LNCAP (cell line): ENCODE measurements around the gene ZC3HAV1.

ENCODE experiments used
- CTCF ChIP-seq: fragments of 450-650 bp; IDR thresholded peaks from 2 replicates; pipeline ENCODE4 v1.5.1; 2017; ENCODE audit warnings: mild to moderate bottlenecking

ZC3HAV1 gene

DNA sequence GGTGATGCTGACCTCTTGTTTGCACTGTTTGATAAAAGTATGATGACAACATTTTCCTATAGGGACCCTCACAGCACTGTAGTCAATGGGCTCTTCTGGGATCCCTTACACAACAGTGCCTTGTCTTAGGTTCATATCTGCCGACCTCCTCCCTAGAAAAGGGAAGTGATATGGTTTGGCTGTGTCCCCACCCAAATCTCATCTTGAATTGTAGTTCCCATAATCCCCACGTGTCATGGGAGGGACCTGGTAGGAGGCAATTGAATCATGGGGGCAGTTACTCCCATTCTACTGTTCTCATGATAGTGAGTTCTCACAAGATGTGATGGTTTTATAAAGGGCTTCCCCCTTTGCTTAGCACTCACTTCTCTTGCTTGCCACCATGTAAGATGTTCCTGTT is 23.1 kb downstream of the ZC3HAV1 start:
- no peak for TF ChIP-seq CTCF

DNA sequence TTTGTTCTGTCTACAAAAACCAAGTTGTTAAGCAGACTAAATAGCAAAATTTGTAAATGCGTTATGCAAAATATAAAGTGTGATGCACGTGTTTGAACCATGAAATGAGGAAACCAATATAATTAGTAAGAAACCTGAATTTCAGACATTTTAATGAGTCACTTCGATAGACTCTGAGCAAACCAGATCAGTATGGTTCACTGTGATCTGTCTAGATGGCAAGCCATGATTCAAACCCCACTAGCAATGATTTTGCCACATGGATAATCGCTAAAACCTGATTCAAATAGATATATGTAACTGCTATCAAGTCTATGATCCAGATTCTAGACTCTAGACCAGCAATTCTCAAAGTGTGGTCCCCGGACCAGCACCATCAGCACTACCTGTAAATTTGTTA is 24.8 kb downstream of the ZC3HAV1 start:
- no peak for TF ChIP-seq CTCF

GRCh38 chr7:139081584-139081983 is 27.9 kb downstream of the ZC3HAV1 start:
- TF ChIP-seq CTCF: no peak

- TF ChIP-seq CTCF: no peak
These were observed 28.6 kb downstream of the ZC3HAV1 start for GRCh38 chr7:139080905-139081304.

DNA sequence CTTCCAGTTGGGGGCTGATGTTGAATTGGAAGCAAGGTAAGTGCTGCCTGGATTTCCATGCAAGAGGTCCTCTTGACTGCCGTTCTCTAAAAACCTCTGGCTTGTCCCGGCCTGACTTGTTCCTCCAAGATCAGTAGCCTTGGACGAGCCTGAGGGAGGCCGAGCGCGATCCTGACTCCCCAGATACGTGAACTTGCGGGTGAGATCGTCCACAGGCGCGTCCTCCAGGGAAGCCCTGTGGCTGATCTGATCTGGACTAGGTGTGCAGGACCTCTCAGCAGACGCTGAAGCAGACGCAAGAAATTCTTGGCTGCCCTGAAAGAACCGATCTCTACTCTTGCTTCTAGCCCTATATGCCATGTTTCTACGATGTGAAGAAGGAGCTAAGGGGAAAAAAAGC is 29.7 kb downstream of the ZC3HAV1 start:
- no peak for TF ChIP-seq CTCF

- no peak for TF ChIP-seq CTCF
These were observed 30.6 kb downstream of the ZC3HAV1 start for GRCh38 chr7:139078911-139079310.

DNA sequence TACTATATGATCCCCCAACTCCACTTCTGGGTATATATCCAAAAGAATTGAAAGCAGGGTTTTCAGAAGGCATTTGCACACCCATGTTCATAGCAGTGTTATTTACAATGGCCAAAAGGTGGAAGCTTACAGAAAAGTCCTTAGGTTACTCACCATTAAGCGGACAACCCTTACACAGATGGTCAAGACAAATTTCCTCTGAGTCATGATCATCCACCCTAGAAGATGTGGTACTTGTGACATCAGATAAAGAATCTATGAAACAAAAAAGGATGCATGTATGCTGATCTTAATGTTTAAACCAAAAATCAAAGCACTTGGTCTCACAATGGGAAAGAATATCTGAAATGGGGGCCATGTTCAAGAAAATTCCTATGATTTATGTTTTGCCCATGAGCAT is 31.1 kb downstream of the ZC3HAV1 start:
- TF ChIP-seq CTCF: no peak

DNA sequence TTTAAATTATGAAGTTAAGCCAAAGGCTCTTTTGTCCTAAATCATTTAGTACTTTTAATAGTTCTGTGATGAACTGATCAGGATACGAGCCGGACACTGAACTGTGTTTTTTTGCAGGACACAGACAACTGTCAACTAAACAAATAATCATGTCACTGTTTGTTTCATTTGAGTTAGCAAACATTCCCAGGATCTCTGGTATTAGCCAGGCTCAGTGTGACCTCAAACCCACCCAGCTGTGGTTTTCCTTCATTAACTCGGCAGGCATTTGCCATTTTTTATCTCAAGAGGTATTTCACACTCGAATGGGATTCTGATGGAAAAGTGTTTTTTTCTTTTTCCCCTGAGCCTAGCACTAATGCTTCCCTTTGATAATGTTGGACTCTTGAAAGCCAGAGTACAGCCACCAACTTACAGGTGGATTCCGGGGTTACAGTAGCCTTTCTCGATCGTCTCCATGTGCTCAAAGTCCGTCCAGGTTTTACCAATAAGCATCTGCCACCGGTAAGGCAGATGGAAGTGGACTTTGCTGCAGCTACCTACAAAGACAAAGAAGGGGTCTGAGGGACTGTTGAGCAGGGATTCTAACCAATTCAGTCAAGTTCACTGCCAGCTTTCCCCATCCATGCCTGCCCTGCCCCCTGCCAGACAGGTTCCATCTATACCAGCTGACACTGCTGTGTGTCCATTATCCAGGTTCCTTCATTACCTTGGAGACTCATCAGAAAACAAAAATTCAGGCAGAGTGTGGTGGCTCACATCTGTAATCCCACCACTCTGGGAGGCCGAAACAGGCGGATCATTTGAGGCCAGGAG is 33.4 kb downstream of the ZC3HAV1 start:
- TF ChIP-seq CTCF: no peak
